Measurements from ENCODE around the gene RAB44. TPM values are rescaled to one million over a fixed set of nuclear protein-coding genes. Genes with fewer than 3 reads are reported as not detected.

RAB44 gene
- total RNA-seq, 1 donor from 2014 or later, result not detected

GRCh38 chr6:36659271-36659670, 38.4 kb upstream of the RAB44 start:
- Mint-ChIP-seq H3K27me3 (ENCODE audit: insufficient read depth, low read depth) (peaks cover 3% of the 10 kb centered on the region), H3K36me3 (no peaks in the 10 kb centered on the region), H3K27ac (no peak overlapping the region), H3K4me3 (no peak overlapping the region), H3K9me3 (peaks cover 3% of the 10 kb centered on the region), H3K4me1 (peaks cover 12% of the 10 kb centered on the region)
- Histone ChIP-seq H3K4me2 (no peak overlapping the region), H4K20me1 (ENCODE audit: low read depth) (no peaks in the 10 kb centered on the region), H3K27me3 (peaks cover 21% of the 10 kb centered on the region), H2AFZ (replicated peaks) (no peak overlapping the region), H3K9me3 (ENCODE audit: low read depth) (no peaks in the 10 kb centered on the region), H3K4me1 (peaks cover 19% of the 10 kb centered on the region), H3K79me2 (ENCODE audit: low read depth) (no peaks in the 10 kb centered on the region), H3K4me3 (no peak overlapping the region), H3K27ac (no peak overlapping the region), H3K36me3 (no peaks in the 10 kb centered on the region), H3F3A (ENCODE audit: low read depth) (peaks cover 6% of the 10 kb centered on the region), H3K9ac (no peak overlapping the region)
- no peak for DNase-seq (ENCODE audit: low spot score)
- TF ChIP-seq CTCF (IDR thresholded peaks at IDR 0.05) (no peak), EZH2phosphoT487 (IDR thresholded peaks at IDR 0.05) (no peak), EZH2 (IDR thresholded peaks at IDR 0.05) (no peak)

GRCh38 chr6:36660771-36661471, 36.7 kb upstream of the RAB44 start:
- H3K27ac ChIP-seq, result no peak overlapping the region
- Mint-ChIP-seq H3K4me3 (no peak overlapping the region), H3K27ac (no peak overlapping the region), H3K36me3 (no peaks in the 10 kb centered on the region), H3K9me3 (peaks cover 3% of the 10 kb centered on the region), H3K4me1 (peaks cover 8% of the 10 kb centered on the region), H3K27me3 (ENCODE audit: insufficient read depth, low read depth) (peaks cover 3% of the 10 kb centered on the region)
- TF ChIP-seq EZH2phosphoT487 (IDR thresholded peaks at IDR 0.05), result no peak
- TF ChIP-seq CTCF (IDR thresholded peaks at IDR 0.05), result no peak
- no peak for TF ChIP-seq EZH2 (IDR thresholded peaks at IDR 0.05)
- H3K4me2 ChIP-seq, result peak overlapping the region; percentile 55
- no peaks in the 10 kb centered on the region for H3K36me3 ChIP-seq
- no peaks in the 10 kb centered on the region for H4K20me1 ChIP-seq (ENCODE audit: low read depth)
- no peaks in the 10 kb centered on the region for H3K9me3 ChIP-seq (ENCODE audit: low read depth)
- DNase-seq (ENCODE audit: low spot score), result peak; percentile 84
- H3K9ac ChIP-seq, result no peak overlapping the region
- H2AFZ ChIP-seq (replicated peaks), result peak overlapping the region; percentile 11
- H3K79me2 ChIP-seq (ENCODE audit: low read depth), result no peaks in the 10 kb centered on the region
- peaks cover 21% of the 10 kb centered on the region for H3K27me3 ChIP-seq
- no peak overlapping the region for H3K4me3 ChIP-seq
- H3F3A ChIP-seq (ENCODE audit: low read depth), result peaks cover 6% of the 10 kb centered on the region
- H3K4me1 ChIP-seq, result peaks cover 10% of the 10 kb centered on the region

- Histone ChIP-seq H3K4me3 (no peak overlapping the region), H4K20me1 (ENCODE audit: low read depth) (no peaks in the 10 kb centered on the region), H3K9ac (no peak overlapping the region), H3K27me3 (peaks cover 21% of the 10 kb centered on the region), H3K36me3 (no peaks in the 10 kb centered on the region), H3K9me3 (ENCODE audit: low read depth) (no peaks in the 10 kb centered on the region), H3K27ac (no peak overlapping the region), H3K79me2 (ENCODE audit: low read depth) (no peaks in the 10 kb centered on the region), H3K4me2 (peak overlapping the region; percentile 28), H3K4me1 (peaks cover 25% of the 10 kb centered on the region), H3F3A (ENCODE audit: low read depth) (peaks cover 19% of the 10 kb centered on the region), H2AFZ (replicated peaks) (no peak overlapping the region)
- Mint-ChIP-seq H3K36me3 (no peaks in the 10 kb centered on the region), H3K4me1 (peaks cover 17% of the 10 kb centered on the region), H3K4me3 (no peak overlapping the region), H3K9me3 (no peaks in the 10 kb centered on the region), H3K27me3 (ENCODE audit: insufficient read depth, low read depth) (no peaks in the 10 kb centered on the region), H3K27ac (no peak overlapping the region)
- no peak for DNase-seq (ENCODE audit: low spot score)
- TF ChIP-seq EZH2 (IDR thresholded peaks at IDR 0.05) (no peak), CTCF (IDR thresholded peaks at IDR 0.05) (no peak), EZH2phosphoT487 (IDR thresholded peaks at IDR 0.05) (no peak)
Measured at GRCh38 chr6:36662380-36662779, 35.2 kb upstream of the RAB44 start.
